ENCODE results near the gene ARRB1.
"Not testable (repeated sequence)": the region's sequence is repeated elsewhere in the genome, so short reads cannot be mapped to it uniquely, and the experiment has no call there.

Gene ARRB1

GRCh38 chr11:75313513-75314272 is 37.8 kb downstream of the ARRB1 start:
- H3K36me3 ChIP-seq (ENCODE audit: insufficient read depth, low read depth, low read length): no peaks in the 10 kb centered on the region; the same call in 1 of the 2 replicates
- no peaks in the 10 kb centered on the region for H3K9me3 ChIP-seq (ENCODE audit: insufficient read depth, low read depth, low read length)
- no peaks in the 10 kb centered on the region for H3K4me1 ChIP-seq (ENCODE audit: insufficient read depth, low read length)
- H3K4me3 ChIP-seq (ENCODE audit: low read length): no peak overlapping the region
- H3K9ac ChIP-seq (ENCODE audit: low read depth, low read length): no peak overlapping the region
- no peak overlapping the region for H3K27ac ChIP-seq (ENCODE audit: low read length)
- no peaks in the 10 kb centered on the region for H3K27me3 ChIP-seq (ENCODE audit: insufficient read depth, low read length)

- Histone ChIP-seq H3K27ac (ENCODE audit: low read length) (no peak overlapping the region), H3K9ac (ENCODE audit: low read depth, low read length) (no peak overlapping the region), H3K4me1 (ENCODE audit: insufficient read depth, low read length) (no peaks in the 10 kb centered on the region), H3K9me3 (ENCODE audit: insufficient read depth, low read depth, low read length) (no peaks in the 10 kb centered on the region), H3K4me3 (ENCODE audit: low read length) (no peak overlapping the region), H3K27me3 (ENCODE audit: insufficient read depth, low read length) (no peaks in the 10 kb centered on the region), H3K36me3 (ENCODE audit: insufficient read depth, low read depth, low read length) (no peaks in the 10 kb centered on the region; the same call in 1 of the 2 replicates)
These were observed 39.1 kb downstream of the ARRB1 start for GRCh38 chr11:75312346-75312745.

GRCh38 chr11:75311858-75312288 is 39.6 kb downstream of the ARRB1 start:
- Histone ChIP-seq H3K36me3 (ENCODE audit: insufficient read depth, low read depth, low read length) (no peaks in the 10 kb centered on the region; the same call in 1 of the 2 replicates), H3K9me3 (ENCODE audit: insufficient read depth, low read depth, low read length) (no peaks in the 10 kb centered on the region), H3K4me1 (ENCODE audit: insufficient read depth, low read length) (no peaks in the 10 kb centered on the region), H3K27me3 (ENCODE audit: insufficient read depth, low read length) (no peaks in the 10 kb centered on the region), H3K27ac (ENCODE audit: low read length) (no peak overlapping the region), H3K4me3 (ENCODE audit: low read length) (no peak overlapping the region), H3K9ac (ENCODE audit: low read depth, low read length) (no peak overlapping the region; the same call in 1 of the 2 replicates)

GRCh38 chr11:75308986-75309385 is 42.5 kb downstream of the ARRB1 start:
- Histone ChIP-seq H3K27me3 (ENCODE audit: insufficient read depth, low read length) (no peaks in the 10 kb centered on the region), H3K36me3 (ENCODE audit: insufficient read depth, low read depth, low read length) (no peaks in the 10 kb centered on the region; the same call in 1 of the 2 replicates), H3K9ac (ENCODE audit: low read depth, low read length) (no peak overlapping the region), H3K4me1 (ENCODE audit: insufficient read depth, low read length) (no peaks in the 10 kb centered on the region; the same call in 1 of the 2 replicates), H3K27ac (ENCODE audit: low read length) (no peak overlapping the region), H3K9me3 (ENCODE audit: insufficient read depth, low read depth, low read length) (no peaks in the 10 kb centered on the region), H3K4me3 (ENCODE audit: low read length) (no peak overlapping the region)

GRCh38 chr11:75308116-75308515 is 43.3 kb downstream of the ARRB1 start:
- Histone ChIP-seq H3K4me1 (ENCODE audit: insufficient read depth, low read length) (peaks cover 2% of the 10 kb centered on the region; the same call in 1 of the 2 replicates), H3K27me3 (ENCODE audit: insufficient read depth, low read length) (no peaks in the 10 kb centered on the region), H3K9ac (ENCODE audit: low read depth, low read length) (no peak overlapping the region), H3K9me3 (ENCODE audit: insufficient read depth, low read depth, low read length) (no peaks in the 10 kb centered on the region), H3K36me3 (ENCODE audit: insufficient read depth, low read depth, low read length) (no peaks in the 10 kb centered on the region; the same call in 1 of the 2 replicates), H3K4me3 (ENCODE audit: low read length) (no peak overlapping the region), H3K27ac (ENCODE audit: low read length) (no peak overlapping the region)

GRCh38 chr11:75307058-75307457 is 44.4 kb downstream of the ARRB1 start:
- Histone ChIP-seq H3K4me3 (ENCODE audit: low read length) (no peak overlapping the region), H3K4me1 (ENCODE audit: insufficient read depth, low read length) (peaks cover 3% of the 10 kb centered on the region; the same call in 1 of the 2 replicates), H3K27ac (ENCODE audit: low read length) (no peak overlapping the region), H3K9ac (ENCODE audit: low read depth, low read length) (no peak overlapping the region), H3K27me3 (ENCODE audit: insufficient read depth, low read length) (no peaks in the 10 kb centered on the region), H3K9me3 (ENCODE audit: insufficient read depth, low read depth, low read length) (no peaks in the 10 kb centered on the region), H3K36me3 (ENCODE audit: insufficient read depth, low read depth, low read length) (no peaks in the 10 kb centered on the region)

- Histone ChIP-seq H3K4me1 (ENCODE audit: insufficient read depth, low read length) (peaks cover 3% of the 10 kb centered on the region; the same call in 1 of the 2 replicates), H3K27me3 (ENCODE audit: insufficient read depth, low read length) (no peaks in the 10 kb centered on the region), H3K9ac (ENCODE audit: low read depth, low read length) (no peak overlapping the region), H3K4me3 (ENCODE audit: low read length) (no peak overlapping the region), H3K27ac (ENCODE audit: low read length) (no peak overlapping the region), H3K9me3 (ENCODE audit: insufficient read depth, low read depth, low read length) (no peaks in the 10 kb centered on the region), H3K36me3 (ENCODE audit: insufficient read depth, low read depth, low read length) (no peaks in the 10 kb centered on the region)
These were observed 44.9 kb downstream of the ARRB1 start for GRCh38 chr11:75306529-75306928.

GRCh38 chr11:75305993-75306392 is 45.5 kb downstream of the ARRB1 start:
- Histone ChIP-seq H3K27ac (ENCODE audit: low read length) (no peak overlapping the region), H3K9ac (ENCODE audit: low read depth, low read length) (no peak overlapping the region), H3K4me1 (ENCODE audit: insufficient read depth, low read length) (peaks cover 3% of the 10 kb centered on the region; the same call in 1 of the 2 replicates), H3K27me3 (ENCODE audit: insufficient read depth, low read length) (no peaks in the 10 kb centered on the region), H3K36me3 (ENCODE audit: insufficient read depth, low read depth, low read length) (no peaks in the 10 kb centered on the region), H3K4me3 (ENCODE audit: low read length) (no peak overlapping the region), H3K9me3 (ENCODE audit: insufficient read depth, low read depth, low read length) (no peaks in the 10 kb centered on the region)

GRCh38 chr11:75305452-75305851 is 46.0 kb downstream of the ARRB1 start:
- Histone ChIP-seq H3K9me3 (ENCODE audit: insufficient read depth, low read depth, low read length) (no peaks in the 10 kb centered on the region), H3K36me3 (ENCODE audit: insufficient read depth, low read depth, low read length) (no peaks in the 10 kb centered on the region), H3K27ac (ENCODE audit: low read length) (no peak overlapping the region), H3K27me3 (ENCODE audit: insufficient read depth, low read length) (no peaks in the 10 kb centered on the region), H3K4me3 (ENCODE audit: low read length) (no peak overlapping the region), H3K4me1 (ENCODE audit: insufficient read depth, low read length) (peaks cover 3% of the 10 kb centered on the region; the same call in 1 of the 2 replicates), H3K9ac (ENCODE audit: low read depth, low read length) (no peak overlapping the region)

GRCh38 chr11:75304941-75305340 is 46.5 kb downstream of the ARRB1 start:
- H3K9me3 ChIP-seq (ENCODE audit: insufficient read depth, low read depth, low read length); H3K27me3 ChIP-seq (ENCODE audit: insufficient read depth, low read length); H3K27ac ChIP-seq (ENCODE audit: low read length); H3K9ac ChIP-seq (ENCODE audit: low read depth, low read length); H3K4me1 ChIP-seq (ENCODE audit: insufficient read depth, low read length); H3K4me3 ChIP-seq (ENCODE audit: low read length); H3K36me3 ChIP-seq (ENCODE audit: insufficient read depth, low read depth, low read length): not testable (repeated sequence)

- Histone ChIP-seq H3K9me3 (ENCODE audit: insufficient read depth, low read depth, low read length) (no peaks in the 10 kb centered on the region), H3K27ac (ENCODE audit: low read length) (no peak overlapping the region), H3K27me3 (ENCODE audit: insufficient read depth, low read length) (no peaks in the 10 kb centered on the region), H3K4me1 (ENCODE audit: insufficient read depth, low read length) (peaks cover 3% of the 10 kb centered on the region; the same call in 1 of the 2 replicates), H3K4me3 (ENCODE audit: low read length) (no peak overlapping the region), H3K9ac (ENCODE audit: low read depth, low read length) (no peak overlapping the region), H3K36me3 (ENCODE audit: insufficient read depth, low read depth, low read length) (no peaks in the 10 kb centered on the region)
These were observed 47.8 kb downstream of the ARRB1 start for GRCh38 chr11:75303544-75304224.

GRCh38 chr11:75302371-75302770 is 49.1 kb downstream of the ARRB1 start:
- Histone ChIP-seq H3K27me3 (ENCODE audit: insufficient read depth, low read length) (no peaks in the 10 kb centered on the region), H3K9me3 (ENCODE audit: insufficient read depth, low read depth, low read length) (no peaks in the 10 kb centered on the region), H3K4me1 (ENCODE audit: insufficient read depth, low read length) (peaks cover 3% of the 10 kb centered on the region; the same call in 1 of the 2 replicates), H3K27ac (ENCODE audit: low read length) (no peak overlapping the region), H3K36me3 (ENCODE audit: insufficient read depth, low read depth, low read length) (no peaks in the 10 kb centered on the region), H3K9ac (ENCODE audit: low read depth, low read length) (no peak overlapping the region), H3K4me3 (ENCODE audit: low read length) (no peak overlapping the region)
